Hematopoietic multipotent progenitor cell treated with erythropoietin and hydrocortisone succinate and interleukin-3 and kit ligand, for 6 days (in vitro differentiated cells): ENCODE results near the gene TUSC2.

Experiments used
- DNase-seq: peaks from one replicate; pipeline ENCODE4 v3.0.0-alpha.2; 2015

The TUSC2 gene

GRCh38 chr3:50354186-50354764 is 26.3 kb upstream of the TUSC2 start:
- DNase-seq = peak; percentile 80

GRCh38 chr3:50353245-50354004 is 25.4 kb upstream of the TUSC2 start:
- DNase-seq = no peak

- DNase-seq = peak; percentile 70
Measured at GRCh38 chr3:50352781-50353180, 24.8 kb upstream of the TUSC2 start.

GRCh38 chr3:50351323-50351697 is 23.3 kb upstream of the TUSC2 start:
- no peak for DNase-seq

GRCh38 chr3:50350527-50351322 is 22.7 kb upstream of the TUSC2 start, which contains the start of the genes CYB561D2 and NPRL2:
Gene CYB561D2, plus strand, starts transcription at chr3:50350862. Its CDS starts 572 bp downstream, at chr3:50351434.
Gene NPRL2, minus strand, starts transcription at chr3:50350775. Its CDS starts 123 bp downstream, at chr3:50350652.
- DNase-seq = peak; percentile 97

GRCh38 chr3:50350213-50350526 is 22.1 kb upstream of the TUSC2 start:
- DNase-seq = no peak

GRCh38 chr3:50347187-50347813 is 19.3 kb upstream of the TUSC2 start:
- peak; percentile 90 for DNase-seq

GRCh38 chr3:50345586-50346234 is 17.7 kb upstream of the TUSC2 start, which contains the start of gene ZMYND10:
Gene ZMYND10, minus strand, starts transcription at chr3:50345732. Its CDS starts 153 bp downstream, at chr3:50345579.
- peak; percentile 90 for DNase-seq

- no peak for DNase-seq
Measured at GRCh38 chr3:50345008-50345407, 17.0 kb upstream of the TUSC2 start.

- DNase-seq = no peak
Measured at GRCh38 chr3:50342813-50343633, 15.0 kb upstream of the TUSC2 start.

GRCh38 chr3:50341996-50342650 is 14.1 kb upstream of the TUSC2 start:
- DNase-seq = no peak

GRCh38 chr3:50341537-50341936 is 13.5 kb upstream of the TUSC2 start:
- no peak for DNase-seq

- DNase-seq = peak; percentile 95
Measured at GRCh38 chr3:50340448-50341329, 12.7 kb upstream of the TUSC2 start, which contains the start of gene RASSF1. Gene RASSF1, minus strand, starts transcription at chr3:50340836. Its CDS starts 31 bp downstream, at chr3:50340805.

- DNase-seq = peak; percentile 60
Measured at GRCh38 chr3:50340147-50340447, 12.1 kb upstream of the TUSC2 start.

GRCh38 chr3:50339485-50340146 is 11.6 kb upstream of the TUSC2 start:
- no peak for DNase-seq

- peak; percentile 78 for DNase-seq
Measured at GRCh38 chr3:50338965-50339364, 10.9 kb upstream of the TUSC2 start.

- DNase-seq = peak; percentile 99
Measured at GRCh38 chr3:50337175-50337861, 9.3 kb upstream of the TUSC2 start.

- DNase-seq = no peak
Measured at GRCh38 chr3:50336452-50337174, 8.6 kb upstream of the TUSC2 start.
